Hypothalamus (tissue), 51 donors: ENCODE results near the gene SLC9A1.
A peak's percentile ranks its signal among the peaks of the same experiment; 100 is the strongest.

Experiments
- DNase-seq, 51 donors: peaks; one replicate each; lab custom pipeline; 2025; lab: John Stamatoyannopoulos, UW

Gene SLC9A1

DNA sequence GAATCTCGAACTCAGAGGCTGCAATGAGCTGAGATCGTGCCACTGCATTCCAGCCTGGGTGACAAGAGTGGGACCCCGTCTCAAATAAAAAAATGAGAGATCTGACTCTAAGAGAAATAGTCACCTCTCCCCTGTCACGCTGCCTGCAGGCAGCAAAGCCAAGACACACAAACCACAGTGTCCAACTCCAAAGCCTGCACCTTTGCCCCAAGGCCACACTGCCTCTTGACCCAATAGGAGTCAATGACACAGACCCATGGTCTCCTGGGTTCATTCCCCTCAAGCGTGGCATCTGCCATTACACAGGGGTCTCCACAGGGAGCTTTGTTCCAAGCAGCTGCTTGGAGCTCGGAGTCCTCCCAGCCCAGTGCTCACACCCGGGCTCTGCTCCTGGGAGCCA is 46.3 kb downstream of the SLC9A1 start:
- no peak for DNase-seq

DNA sequence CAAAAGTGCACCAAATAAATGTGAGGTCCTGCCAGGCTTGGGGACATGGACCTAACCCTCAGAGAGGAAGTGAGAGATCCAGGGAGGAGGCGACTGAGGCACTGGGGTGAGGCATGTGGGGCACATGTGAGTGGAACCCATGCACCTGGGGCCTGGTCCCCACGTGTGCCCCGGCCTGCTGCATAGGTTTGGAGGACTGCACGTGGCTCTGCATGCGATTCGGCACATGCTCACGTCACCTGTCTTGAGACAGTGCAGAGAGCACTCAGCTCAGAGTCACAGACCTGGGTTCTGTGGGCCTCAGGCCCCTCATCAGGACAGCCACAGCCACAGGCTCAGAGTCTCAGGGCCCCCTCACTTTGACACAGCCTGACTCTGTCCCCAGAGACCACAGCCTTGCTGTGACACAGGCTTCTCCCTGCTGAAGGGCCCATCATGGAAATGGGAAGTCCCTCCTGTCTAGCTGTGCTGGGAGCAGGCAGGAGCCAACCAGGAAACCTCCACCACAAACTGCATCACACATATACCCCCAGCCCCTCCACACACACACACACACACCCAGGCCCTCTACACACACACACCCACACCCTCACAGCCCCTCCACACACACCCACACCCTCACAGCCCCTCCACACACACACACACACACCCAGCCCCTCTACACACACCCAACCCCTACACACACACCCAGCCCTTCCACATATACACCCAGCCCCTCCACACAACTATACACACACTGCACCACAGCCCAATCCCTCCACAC is 48.2 kb downstream of the SLC9A1 start:
- DNase-seq: no peak

GRCh38 chr1:27105018-27105417 is 49.9 kb downstream of the SLC9A1 start:
- DNase-seq: no peak

DNA sequence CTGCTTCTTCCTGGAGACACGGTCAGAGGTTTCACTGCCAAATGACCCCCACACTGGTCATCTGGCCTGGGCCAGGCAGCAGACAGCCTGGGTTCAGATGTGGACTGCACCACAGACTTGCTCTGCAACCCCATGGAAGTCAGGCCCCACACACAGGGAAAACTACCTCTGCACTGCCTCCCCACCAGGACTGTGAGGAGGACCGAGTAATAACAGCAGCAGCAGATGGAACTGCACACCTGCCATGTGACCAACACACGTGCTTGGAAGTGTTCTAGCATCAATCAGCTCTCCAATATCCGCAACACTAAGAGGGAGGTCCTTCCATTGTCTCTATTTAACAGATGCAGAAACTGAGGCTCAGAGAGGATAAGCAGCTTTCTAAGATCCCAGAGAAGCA is 51.4 kb downstream of the SLC9A1 start:
- no peak for DNase-seq

- peak in 48 of 51 donors; percentile 9 to 87 (median 60) for DNase-seq
Measured at GRCh38 chr1:27102707-27103468, 52.0 kb downstream of the SLC9A1 start.

GRCh38 chr1:27102134-27102706 is 52.7 kb downstream of the SLC9A1 start:
- no peak for DNase-seq

DNA sequence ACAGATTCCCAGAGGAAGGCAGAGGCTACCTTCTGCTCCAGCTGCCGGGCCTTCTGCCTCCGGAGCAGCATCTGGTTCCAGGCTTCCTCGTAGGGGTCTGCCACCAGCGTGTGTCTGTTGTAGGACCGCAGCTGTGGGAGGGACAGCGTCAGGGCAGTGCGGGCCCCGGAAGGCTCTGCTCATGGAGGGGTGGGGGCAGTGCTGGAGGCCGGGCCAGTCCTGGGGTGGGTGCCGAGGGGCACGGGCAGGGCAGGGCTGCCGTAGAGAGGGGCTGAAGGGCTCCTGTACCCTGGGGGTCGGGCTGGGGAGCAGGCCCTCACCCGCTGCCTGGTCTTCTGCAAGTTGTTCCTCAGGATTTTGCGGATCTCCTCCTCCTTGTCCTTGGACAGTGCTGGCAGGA is 53.2 kb downstream of the SLC9A1 start:
- DNase-seq: no peak

- no peak for DNase-seq
Measured at GRCh38 chr1:27101054-27101491, 53.9 kb downstream of the SLC9A1 start.

DNA sequence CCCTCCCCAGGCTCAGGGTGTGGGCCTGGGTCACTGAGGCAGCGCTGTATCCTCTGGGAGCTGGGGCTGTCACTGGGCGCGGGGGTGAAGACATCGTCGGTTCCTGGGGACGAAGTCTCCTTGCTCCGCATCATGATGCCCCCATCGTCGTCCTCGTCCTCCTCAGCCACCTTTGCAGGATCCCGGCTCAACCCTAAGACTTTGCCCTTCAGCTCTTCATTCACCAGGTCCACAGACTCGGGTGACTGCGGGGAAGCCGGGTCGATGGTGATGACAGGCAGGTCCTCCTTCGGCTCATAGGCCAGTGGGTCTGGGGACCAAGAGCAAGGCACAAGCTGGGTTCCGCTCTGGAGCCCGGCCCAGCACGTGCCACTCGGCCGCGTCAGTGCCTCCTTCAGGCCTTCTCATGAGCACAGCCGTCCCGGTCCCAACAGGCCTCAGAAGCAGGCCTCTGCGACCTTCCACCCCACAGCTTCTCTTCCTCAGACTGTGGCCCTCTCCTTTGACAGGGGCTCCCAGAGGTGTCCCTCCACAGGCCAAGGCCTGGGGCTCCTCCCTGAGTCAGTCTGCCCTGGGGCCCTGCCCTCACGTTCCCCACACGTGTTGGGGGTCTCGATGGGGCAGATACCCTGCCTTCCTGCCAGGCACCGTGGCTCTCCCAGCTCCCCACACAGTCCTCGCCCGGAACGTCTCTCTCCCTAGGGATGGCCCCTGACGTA is 54.4 kb downstream of the SLC9A1 start:
- no peak for DNase-seq

DNA sequence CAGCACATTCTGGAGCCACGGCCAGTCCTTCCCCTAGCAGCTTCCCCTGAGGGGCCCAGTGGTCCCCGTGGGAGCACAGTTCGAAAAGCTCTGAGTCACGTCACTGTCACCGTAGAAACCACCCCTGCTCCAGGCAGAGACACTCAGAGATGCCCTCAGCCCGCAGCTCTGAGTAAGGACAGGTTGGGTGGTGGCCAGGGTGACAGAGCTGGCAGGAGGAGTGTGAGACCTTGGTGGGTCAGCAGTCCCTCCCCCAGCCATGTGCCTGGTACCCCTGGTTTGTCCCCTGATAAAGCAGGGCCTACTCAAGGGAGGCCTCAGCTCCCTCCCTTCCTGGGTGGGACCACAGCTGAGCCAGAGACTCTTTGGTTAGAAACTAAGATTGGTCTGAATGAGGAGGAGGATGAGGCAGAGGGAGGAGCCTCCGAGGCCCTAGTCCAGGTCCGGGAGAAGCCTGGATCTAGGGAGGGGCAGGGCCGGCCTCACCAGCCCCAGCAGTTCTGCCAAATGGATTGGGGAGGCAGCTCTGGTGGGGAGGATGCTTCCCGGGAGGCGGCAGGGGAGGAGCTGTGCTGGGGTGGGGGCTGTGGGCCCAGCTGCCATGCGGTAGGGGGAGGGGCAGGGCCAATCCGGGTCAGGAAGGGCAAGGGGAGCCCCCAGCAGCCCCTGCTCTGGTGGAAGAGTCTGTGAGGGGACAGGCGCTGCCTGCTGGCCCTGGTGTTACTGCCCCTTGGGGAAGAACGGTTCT is 55.2 kb downstream of the SLC9A1 start:
- DNase-seq: peak in 4 of 51 donors; percentile 23 to 66 (median 26)

- peak in 1 of 51 donors; percentile 61 for DNase-seq
Measured at GRCh38 chr1:27099135-27099586, 55.8 kb downstream of the SLC9A1 start.

DNA sequence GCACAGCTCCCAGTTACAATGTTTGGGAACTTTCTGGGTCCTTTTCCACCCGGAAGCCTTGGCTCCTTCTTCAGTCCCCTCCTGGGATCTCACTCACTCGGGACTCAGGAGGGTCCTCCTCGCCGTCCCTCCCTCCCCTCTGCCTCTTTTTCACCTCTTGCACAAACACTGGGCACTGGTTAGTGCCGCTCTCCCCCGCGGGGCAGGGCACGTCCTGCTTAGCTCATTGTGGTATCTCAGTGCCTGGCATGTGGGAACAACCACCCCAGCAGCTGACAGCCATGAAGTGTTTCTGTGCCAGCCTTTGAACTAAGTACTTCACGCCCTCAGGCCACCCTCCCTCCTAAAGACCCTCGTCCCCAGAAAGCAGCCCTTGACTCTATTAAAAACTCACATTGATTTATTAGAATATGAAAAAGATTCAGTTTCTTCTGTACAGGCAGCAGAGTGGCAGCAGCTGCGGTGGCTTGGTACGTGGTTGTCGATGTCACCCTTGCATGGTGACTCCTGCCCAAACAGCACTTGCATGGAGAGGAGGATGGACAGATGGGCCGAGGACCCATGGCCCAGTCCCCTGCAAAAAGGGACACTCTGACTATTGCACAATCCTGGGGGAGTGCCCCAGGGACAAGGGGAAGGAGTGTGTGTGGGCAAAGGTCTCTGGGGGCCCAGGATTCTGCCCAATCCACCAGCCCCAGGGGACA is 56.3 kb downstream of the SLC9A1 start:
- DNase-seq: no peak

DNA sequence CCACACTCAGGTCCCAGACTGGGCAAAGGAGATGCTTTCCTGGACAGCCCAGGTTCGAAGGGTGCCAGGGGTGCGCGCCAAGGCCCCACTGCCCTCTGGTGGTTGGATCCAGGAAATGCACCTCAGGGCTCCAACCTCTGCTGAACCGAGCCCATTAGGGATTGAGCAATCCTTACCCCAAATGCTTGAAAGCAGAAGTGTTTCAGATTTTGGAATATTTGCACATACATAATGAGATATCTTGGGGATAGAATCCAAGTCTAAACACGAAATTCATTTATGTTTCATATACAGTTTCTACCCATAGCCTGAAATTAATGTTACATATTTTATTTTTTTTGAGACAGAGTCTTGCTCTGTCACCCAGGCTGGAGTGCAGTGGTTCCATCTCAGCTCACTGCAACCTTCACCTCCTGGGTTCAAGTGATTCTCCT is 57.4 kb downstream of the SLC9A1 start:
- DNase-seq: peak in 43 of 51 donors; percentile 12 to 82 (median 50)

GRCh38 chr1:27095576-27095975 is 59.3 kb downstream of the SLC9A1 start:
- no peak for DNase-seq

DNA sequence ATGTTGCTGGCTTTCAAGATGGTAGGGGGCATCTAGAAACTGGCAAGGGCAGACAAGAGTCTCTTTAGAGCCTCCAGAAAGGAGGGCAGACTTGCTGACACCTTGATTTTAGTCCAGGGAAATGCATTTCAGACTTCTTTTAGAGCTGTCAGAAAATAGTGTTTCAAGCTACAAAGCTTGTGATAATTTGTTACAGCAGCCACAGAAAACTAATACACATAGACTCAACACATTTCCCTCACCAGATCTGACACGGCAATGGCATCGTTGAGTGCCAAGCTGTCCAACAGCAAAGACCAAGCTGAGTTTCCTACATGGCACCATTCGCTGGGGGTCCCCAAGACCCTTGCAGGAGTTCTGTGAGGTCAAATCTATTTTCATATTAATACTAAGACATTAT is 62.0 kb downstream of the SLC9A1 start:
- no peak for DNase-seq

DNA sequence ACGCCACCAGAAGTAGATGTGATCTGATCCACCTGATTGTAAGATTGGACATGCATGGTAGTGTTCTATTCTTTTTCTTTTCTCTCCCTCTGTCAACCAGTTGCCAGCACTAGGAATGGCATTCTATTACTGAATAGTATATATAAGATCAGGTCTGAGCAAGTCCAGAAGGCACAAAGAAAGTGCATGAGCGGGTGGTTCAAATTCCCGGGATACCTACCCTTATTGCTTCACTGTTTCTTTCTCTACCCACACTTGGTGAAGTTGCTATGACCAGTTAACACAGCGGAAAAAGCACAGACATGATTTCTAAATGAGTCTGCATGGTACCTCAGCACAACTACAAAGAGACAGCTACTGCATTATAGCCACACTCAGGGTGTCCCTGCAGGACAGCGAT is 64.0 kb downstream of the SLC9A1 start:
- no peak for DNase-seq

DNA sequence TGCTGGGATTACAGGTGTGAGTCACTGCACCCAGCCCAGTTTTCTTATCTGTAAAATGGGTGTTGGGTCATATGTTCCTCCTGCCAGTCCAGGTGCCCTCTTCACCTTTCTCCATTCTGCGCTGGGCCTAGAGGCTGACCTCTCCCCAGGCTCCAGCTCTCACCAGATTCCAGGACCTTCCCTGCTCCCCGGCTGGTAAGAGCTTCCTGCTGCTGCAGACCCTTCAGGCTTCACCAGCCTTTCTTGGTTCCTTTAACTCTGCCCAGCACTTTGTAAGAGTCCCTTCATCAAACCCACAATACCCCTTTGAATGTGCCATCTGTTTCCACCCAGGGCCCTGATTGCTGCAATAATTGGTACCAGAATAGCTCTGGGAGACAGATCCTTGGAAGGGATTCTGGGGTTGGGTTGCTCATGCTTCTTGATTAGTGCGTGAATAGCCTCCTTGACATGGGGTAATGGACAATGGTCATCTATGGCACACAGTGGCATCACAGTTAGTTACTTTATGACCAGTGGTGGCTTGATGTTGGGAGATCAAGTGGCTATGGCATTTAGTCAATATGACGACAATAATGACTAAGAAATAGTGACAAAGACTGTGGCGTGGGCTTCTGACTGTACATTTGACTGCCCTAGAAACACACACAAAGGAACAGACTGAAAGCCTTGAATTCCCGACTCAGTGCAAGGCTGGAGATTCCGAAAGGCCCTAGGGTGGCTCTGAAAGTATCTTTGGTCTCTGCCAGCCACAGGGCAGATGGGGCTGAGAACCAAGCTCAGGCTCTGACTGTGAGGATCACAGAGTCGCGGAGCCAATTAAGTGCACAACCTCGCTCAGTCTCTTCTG is 67.3 kb downstream of the SLC9A1 start:
- peak in 4 of 51 donors; percentile 6 to 48 (median 12) for DNase-seq

DNA sequence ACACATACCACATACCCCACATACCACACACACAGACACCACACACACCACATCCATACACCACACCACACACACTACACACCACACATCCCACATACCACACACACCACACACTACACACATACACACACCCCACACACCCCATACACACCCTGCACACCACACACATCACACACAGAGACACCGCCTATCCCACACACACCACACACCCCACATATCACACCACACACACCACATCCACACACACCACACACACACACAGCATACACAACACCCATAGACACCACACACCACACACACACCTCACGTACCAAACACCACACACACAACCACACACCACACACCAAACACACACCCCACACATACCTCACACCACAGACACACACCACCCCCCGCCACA is 68.3 kb downstream of the SLC9A1 start:
- no peak for DNase-seq

GRCh38 chr1:27086026-27086425 is 68.9 kb downstream of the SLC9A1 start:
- no peak for DNase-seq
